GM19035 (cell line): ENCODE results near the gene KIRREL3.

Experiments
- ATAC-seq: cut with Tn5 transposase; IDR thresholded peaks from one replicate; pipeline ENCODE4 v1.9.1; 2021; ENCODE audit not compliant: unreplicated experiment

The KIRREL3 gene

GRCh38 chr11:126546694-126547093, 453.9 kb downstream of the KIRREL3 start:
- no peak for ATAC-seq

- no peak for ATAC-seq
Measured at GRCh38 chr11:126546191-126546590, 454.4 kb downstream of the KIRREL3 start.

- no peak for ATAC-seq
Measured at GRCh38 chr11:126545057-126545555, 455.5 kb downstream of the KIRREL3 start.

GRCh38 chr11:126544108-126545056, 456.2 kb downstream of the KIRREL3 start:
- ATAC-seq: no peak

GRCh38 chr11:126543691-126544090, 456.9 kb downstream of the KIRREL3 start:
- ATAC-seq: no peak

- ATAC-seq: no peak
Measured at GRCh38 chr11:126542334-126543015, 458.1 kb downstream of the KIRREL3 start.

GRCh38 chr11:126538071-126538470, 462.5 kb downstream of the KIRREL3 start:
- ATAC-seq: no peak

- no peak for ATAC-seq
Measured at GRCh38 chr11:126537492-126537891, 463.1 kb downstream of the KIRREL3 start.

- no peak for ATAC-seq
Measured at GRCh38 chr11:126534141-126534805, 466.3 kb downstream of the KIRREL3 start.

- no peak for ATAC-seq
Measured at GRCh38 chr11:126533560-126533959, 467.0 kb downstream of the KIRREL3 start.

- ATAC-seq: no peak
Measured at GRCh38 chr11:126530416-126530815, 470.2 kb downstream of the KIRREL3 start.

GRCh38 chr11:126529037-126529436, 471.5 kb downstream of the KIRREL3 start:
- ATAC-seq: no peak

GRCh38 chr11:126528075-126528474, 472.5 kb downstream of the KIRREL3 start:
- ATAC-seq: no peak

- ATAC-seq: no peak
Measured at GRCh38 chr11:126527651-126528050, 472.9 kb downstream of the KIRREL3 start.

GRCh38 chr11:126526471-126526870, 474.1 kb downstream of the KIRREL3 start:
- no peak for ATAC-seq

- no peak for ATAC-seq
Measured at GRCh38 chr11:126525702-126526101, 474.9 kb downstream of the KIRREL3 start.

- no peak for ATAC-seq
Measured at GRCh38 chr11:126525216-126525615, 475.4 kb downstream of the KIRREL3 start.

GRCh38 chr11:126523441-126524205, 476.9 kb downstream of the KIRREL3 start:
- no peak for ATAC-seq

GRCh38 chr11:126522606-126523005, 478.0 kb downstream of the KIRREL3 start:
- ATAC-seq: no peak

- no peak for ATAC-seq
Measured at GRCh38 chr11:126522152-126522551, 478.4 kb downstream of the KIRREL3 start.

GRCh38 chr11:126521196-126521595, 479.4 kb downstream of the KIRREL3 start:
- no peak for ATAC-seq
